Mucosa of rectum (tissue), 2 donors: ENCODE data around the gene ST3GAL4.
A peak's percentile ranks its signal among the peaks of the same experiment; 100 is the strongest.

ENCODE experiments used
- H3K27ac ChIP-seq, 2 donors: one replicate each; pipeline ENCODE4 v1.7.0; 2013; ENCODE audit warnings: inconsistent platforms in 2 of 2, low read depth in 2 of 2, low read length in 2 of 2
- H3K27me3 ChIP-seq, 2 donors: one replicate each; pipeline ENCODE4 v1.7.0; 2013; ENCODE audit warnings: low read length in 2 of 2; ENCODE audit not compliant: control insufficient read depth in 2 of 2, insufficient read depth in 2 of 2
- H3K36me3 ChIP-seq, 2 donors: one replicate each; pipeline ENCODE4 v1.7.0; 2013; ENCODE audit warnings: low read length in 2 of 2; ENCODE audit not compliant: control insufficient read depth in 2 of 2, insufficient read depth in 2 of 2
- H3K4me1 ChIP-seq, 2 donors: one replicate each; pipeline ENCODE4 v1.7.0; 2013; ENCODE audit warnings: low read length in 2 of 2, mild to moderate bottlenecking in 1 of 2; ENCODE audit not compliant: control insufficient read depth in 2 of 2, insufficient read depth in 2 of 2
- H3K4me3 ChIP-seq, 2 donors: one replicate each; pipeline ENCODE4 v1.7.0; 2013; ENCODE audit warnings: low read length in 2 of 2
- H3K9ac ChIP-seq, 2 donors: one replicate each; pipeline ENCODE4 v1.7.0; 2013; ENCODE audit warnings: low read length in 2 of 2, low read depth in 1 of 2, mild to moderate bottlenecking in 1 of 2
- H3K9me3 ChIP-seq, 2 donors: one replicate each; pipeline ENCODE4 v1.7.0; 2013; ENCODE audit warnings: low read length in 2 of 2; ENCODE audit not compliant: control insufficient read depth in 2 of 2
- donor health status: healthy.
- donor health status: Normal muscosa, but diverticular disease.

Gene ST3GAL4

DNA sequence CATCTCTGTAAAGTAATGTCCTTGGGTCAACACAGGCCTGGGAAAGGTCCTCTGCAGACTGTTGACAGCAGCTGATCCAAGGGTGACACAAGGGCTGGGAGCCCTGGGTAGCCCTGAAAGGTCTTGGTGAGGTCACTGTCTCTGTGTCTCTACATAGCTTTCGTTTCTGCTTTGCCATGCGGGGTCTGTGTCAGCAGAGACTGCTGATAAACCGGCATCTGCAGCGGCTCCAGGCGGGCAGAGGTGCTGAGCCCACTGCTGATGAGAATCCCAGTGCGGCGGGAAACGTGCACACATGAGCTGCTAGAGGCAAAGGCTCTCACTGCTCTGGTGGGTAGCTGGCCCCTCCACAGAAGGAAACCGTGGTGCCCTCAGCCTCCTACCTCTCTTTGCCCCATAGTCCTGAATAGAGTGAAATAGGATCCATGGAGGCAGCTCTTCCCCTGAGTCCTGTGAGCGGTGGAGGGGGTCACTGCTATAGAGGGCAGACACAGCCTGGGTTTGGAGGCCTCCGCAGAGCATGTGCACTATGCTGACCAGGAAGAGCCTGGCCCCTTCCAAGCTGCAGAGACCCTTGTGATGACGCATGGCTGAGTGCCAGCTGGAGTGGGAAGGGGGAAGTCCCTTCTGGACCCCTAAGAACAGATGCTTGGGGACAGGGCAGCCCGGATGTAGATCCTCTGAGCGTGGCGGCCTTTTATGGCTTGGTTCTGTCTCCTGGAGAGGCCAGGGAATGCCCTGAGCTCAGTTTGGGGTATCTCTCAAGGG is 17.8 kb upstream of the ST3GAL4 start:
- H3K27ac ChIP-seq: no peak overlapping the region
- H3K27me3 ChIP-seq: no peaks in the 10 kb centered on the region
- H3K36me3 ChIP-seq: peaks cover 24 to 27% of the 10 kb centered on the region in 2 donors
- no peak overlapping the region for H3K9ac ChIP-seq
- no peak overlapping the region for H3K4me3 ChIP-seq
- peaks cover 0 to 3% of the 10 kb centered on the region in 2 donors for H3K4me1 ChIP-seq
- H3K9me3 ChIP-seq: no peaks in the 10 kb centered on the region

DNA sequence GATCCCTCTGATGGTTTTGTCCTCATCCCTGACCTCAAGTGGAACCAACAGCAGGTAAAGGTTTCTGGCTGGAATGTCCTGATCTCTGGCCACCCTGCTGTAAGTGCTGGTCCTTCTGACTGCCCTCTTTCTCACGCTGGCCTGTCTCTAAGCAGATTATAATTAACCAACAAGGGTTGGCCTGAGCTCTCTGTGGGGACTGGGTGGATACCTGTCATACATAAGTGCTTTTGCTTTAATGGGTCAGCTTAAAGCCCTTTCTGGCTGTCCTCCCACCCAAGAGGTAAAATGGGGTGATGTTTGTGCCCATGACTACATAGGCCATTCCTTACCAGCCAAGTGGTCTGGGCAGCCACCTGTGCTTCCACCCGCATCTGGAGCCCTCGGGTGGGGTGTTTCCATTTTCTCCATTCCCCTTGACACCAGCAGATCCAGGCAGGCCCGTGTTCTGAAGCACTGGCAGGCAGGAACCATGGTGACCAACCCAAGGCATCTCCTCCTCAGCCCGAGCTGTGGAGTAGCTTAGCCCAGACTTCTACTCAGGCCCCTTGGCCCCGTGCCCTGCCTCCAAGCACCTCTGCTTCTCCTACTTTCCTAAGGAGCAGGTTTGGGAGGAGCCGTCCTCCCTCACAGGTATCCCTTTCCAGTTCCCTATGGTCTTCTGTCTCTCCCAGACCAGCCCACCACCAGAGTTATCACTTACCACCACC is 17.0 kb upstream of the ST3GAL4 start:
- Histone ChIP-seq H3K36me3 (peaks cover 24 to 26% of the 10 kb centered on the region in 2 donors), H3K27me3 (no peaks in the 10 kb centered on the region), H3K4me1 (peaks cover 0 to 3% of the 10 kb centered on the region in 2 donors), H3K27ac (no peak overlapping the region), H3K9me3 (no peaks in the 10 kb centered on the region), H3K9ac (no peak overlapping the region), H3K4me3 (no peak overlapping the region)

DNA sequence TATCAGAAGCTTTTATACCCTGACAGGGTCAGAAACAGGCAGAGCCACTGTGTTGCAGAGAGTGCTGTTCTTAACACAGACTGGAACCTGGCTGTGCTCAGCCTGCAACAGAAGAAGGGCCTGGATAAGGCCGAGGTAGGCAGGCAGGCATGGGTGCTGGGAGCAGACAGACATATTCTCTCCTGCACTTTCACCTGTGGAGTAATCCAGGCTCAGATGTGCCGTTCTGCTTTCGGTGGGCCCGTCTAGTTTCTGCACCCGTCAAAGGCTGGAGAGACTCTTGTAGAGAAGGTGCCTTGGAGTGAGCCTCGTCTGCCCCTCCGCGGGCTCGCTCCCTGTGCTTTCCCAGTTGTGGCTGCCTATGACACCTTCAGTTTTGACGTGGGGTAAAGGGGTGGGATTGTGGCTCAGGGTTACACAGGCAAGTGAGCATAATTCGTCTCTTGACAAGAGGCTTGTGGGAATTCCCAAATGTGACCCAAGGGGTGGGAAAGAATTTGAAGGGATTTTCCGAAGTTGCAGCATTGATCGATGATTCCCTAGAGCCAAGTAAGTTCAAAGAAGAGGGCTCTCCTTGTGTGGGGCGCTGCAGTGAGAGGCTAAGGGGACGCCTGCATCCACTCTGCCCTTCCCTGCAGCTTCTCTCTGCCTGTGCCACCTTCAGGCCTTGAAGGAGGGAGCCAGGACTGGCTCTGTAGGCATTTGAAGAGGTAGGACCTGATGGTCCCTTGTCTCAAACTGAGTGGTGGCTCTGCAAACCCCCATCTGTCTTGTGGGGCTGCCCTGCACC is 16.2 kb upstream of the ST3GAL4 start:
- no peak overlapping the region for H3K4me3 ChIP-seq
- H3K27ac ChIP-seq: no peak overlapping the region
- peaks cover 27 to 31% of the 10 kb centered on the region in 2 donors for H3K36me3 ChIP-seq
- peaks cover 0 to 3% of the 10 kb centered on the region in 2 donors for H3K4me1 ChIP-seq
- no peaks in the 10 kb centered on the region for H3K27me3 ChIP-seq
- H3K9me3 ChIP-seq: no peaks in the 10 kb centered on the region
- H3K9ac ChIP-seq: no peak overlapping the region

DNA sequence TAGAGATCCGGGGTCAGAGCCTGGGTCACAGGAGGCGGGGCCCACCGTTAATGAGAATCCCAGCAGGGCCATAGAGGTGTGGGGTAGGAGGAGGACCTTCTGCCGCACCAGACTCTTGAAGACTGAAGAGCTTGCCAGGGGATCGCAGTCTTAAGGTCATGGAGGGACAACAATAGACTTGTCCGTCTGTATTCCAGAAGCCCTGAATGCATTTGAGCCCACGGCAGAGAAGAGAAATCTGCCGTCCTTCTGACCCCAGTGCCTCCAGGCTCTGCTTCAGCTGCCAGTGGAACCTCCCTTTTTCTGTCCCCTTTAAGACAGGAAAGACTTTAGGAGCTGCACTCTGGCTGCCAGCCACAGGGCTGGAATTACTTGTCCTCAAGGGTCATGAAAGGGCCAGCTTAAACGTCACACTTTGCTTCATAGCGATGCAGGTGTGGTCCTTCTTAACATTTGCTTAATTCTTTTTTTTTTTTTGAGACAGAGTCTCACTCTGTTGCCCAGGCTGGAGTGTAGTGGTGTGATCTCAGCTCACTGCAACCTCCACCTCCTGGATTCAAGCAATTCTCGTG is 15.5 kb upstream of the ST3GAL4 start:
- Histone ChIP-seq H3K4me1 (peaks cover 0 to 3% of the 10 kb centered on the region in 2 donors), H3K9ac (no peak overlapping the region), H3K36me3 (peaks cover 27 to 31% of the 10 kb centered on the region in 2 donors), H3K27me3 (no peaks in the 10 kb centered on the region), H3K9me3 (no peaks in the 10 kb centered on the region), H3K27ac (no peak overlapping the region), H3K4me3 (no peak overlapping the region)

DNA sequence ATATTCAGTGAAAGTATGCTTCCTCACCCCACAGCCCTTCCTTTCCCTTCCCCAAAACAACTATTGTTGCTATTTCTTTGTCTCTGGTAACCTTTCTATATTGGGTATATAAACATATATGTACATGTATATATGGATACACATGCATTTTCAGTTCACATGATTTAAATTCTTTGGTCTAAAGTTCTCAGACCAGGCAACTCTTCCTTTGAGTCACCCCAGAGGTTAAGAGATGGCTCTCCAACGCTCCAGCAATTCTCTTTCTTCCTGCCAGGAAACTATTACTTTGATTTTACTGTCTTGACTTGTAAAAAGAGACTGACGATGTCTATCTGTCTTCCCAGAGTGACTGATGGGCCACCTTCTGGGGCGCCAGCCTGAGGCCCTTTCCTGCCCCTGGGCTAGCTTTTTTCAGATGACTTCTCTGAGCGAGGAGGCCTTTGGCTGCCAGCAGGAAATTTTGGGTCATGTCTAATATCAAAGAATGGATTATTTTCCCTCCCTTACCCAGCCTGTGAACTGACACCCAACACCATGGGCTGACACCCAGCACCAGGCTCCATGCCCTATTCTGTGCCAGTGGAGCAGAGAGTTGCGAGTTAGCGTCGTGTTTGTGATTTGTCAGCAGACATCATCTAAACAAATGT is 14.4 kb upstream of the ST3GAL4 start:
- H3K9me3 ChIP-seq: no peaks in the 10 kb centered on the region
- peaks cover 3% of the 10 kb centered on the region in 2 donors for H3K4me1 ChIP-seq
- H3K36me3 ChIP-seq: peaks cover 29 to 31% of the 10 kb centered on the region in 2 donors
- H3K27ac ChIP-seq: no peak overlapping the region
- no peaks in the 10 kb centered on the region for H3K27me3 ChIP-seq
- H3K9ac ChIP-seq: no peak overlapping the region
- H3K4me3 ChIP-seq: no peak overlapping the region

DNA sequence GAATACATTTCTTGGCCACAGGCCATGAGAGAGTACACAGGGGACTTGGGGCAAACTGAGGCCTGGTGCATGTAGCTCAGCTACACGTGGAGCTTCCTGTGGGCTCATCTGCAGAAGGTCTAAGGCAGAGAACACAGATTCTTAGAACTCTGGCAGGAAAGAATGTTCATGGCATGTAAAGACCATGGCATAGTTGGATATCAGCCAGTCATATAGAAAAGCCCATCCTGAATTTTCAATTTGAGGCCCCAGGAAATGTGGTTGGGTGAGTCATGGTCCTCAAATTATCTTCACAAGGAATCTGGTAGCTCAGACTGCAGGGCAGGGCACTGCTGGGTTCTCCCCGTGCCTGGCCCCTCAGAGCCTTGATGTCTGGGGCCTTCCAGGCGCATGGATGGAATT is 13.7 kb upstream of the ST3GAL4 start:
- H3K27ac ChIP-seq: no peak overlapping the region
- no peak overlapping the region for H3K9ac ChIP-seq

DNA sequence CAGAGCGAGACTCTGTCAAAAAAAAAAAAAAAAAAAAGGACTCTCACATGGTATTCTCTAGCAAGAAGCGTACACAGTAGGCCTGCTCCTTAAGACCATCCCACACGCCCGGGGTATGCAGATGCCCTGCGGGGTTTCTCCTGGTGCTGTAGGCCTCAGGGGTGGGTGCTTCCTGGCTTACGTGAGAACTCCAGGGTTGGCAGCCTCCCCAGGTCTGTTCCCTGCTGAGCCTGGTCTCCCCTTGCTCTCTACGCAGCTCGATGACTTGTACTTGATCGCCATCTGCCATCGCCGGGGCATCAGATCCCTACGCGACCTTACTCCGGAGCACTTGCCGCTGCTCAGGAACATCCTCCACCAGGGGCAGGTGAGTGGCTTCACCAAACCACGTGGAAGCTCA is 12.4 kb upstream of the ST3GAL4 start:
- Histone ChIP-seq H3K27ac (no peak overlapping the region), H3K9ac (no peak overlapping the region), H3K36me3 (peaks cover 27 to 29% of the 10 kb centered on the region in 2 donors), H3K9me3 (no peaks in the 10 kb centered on the region), H3K27me3 (no peaks in the 10 kb centered on the region), H3K4me3 (no peak overlapping the region), H3K4me1 (peaks cover 3 to 9% of the 10 kb centered on the region in 2 donors)

More for the DNA sequence above, 13.7 kb upstream of the ST3GAL4 start:
- peaks cover 3 to 9% of the 10 kb centered on the region in 2 donors for H3K4me1 ChIP-seq
- no peaks in the 10 kb centered on the region for H3K9me3 ChIP-seq
- no peaks in the 10 kb centered on the region for H3K27me3 ChIP-seq
- peaks cover 29 to 31% of the 10 kb centered on the region in 2 donors for H3K36me3 ChIP-seq
- H3K4me3 ChIP-seq: no peak overlapping the region

DNA sequence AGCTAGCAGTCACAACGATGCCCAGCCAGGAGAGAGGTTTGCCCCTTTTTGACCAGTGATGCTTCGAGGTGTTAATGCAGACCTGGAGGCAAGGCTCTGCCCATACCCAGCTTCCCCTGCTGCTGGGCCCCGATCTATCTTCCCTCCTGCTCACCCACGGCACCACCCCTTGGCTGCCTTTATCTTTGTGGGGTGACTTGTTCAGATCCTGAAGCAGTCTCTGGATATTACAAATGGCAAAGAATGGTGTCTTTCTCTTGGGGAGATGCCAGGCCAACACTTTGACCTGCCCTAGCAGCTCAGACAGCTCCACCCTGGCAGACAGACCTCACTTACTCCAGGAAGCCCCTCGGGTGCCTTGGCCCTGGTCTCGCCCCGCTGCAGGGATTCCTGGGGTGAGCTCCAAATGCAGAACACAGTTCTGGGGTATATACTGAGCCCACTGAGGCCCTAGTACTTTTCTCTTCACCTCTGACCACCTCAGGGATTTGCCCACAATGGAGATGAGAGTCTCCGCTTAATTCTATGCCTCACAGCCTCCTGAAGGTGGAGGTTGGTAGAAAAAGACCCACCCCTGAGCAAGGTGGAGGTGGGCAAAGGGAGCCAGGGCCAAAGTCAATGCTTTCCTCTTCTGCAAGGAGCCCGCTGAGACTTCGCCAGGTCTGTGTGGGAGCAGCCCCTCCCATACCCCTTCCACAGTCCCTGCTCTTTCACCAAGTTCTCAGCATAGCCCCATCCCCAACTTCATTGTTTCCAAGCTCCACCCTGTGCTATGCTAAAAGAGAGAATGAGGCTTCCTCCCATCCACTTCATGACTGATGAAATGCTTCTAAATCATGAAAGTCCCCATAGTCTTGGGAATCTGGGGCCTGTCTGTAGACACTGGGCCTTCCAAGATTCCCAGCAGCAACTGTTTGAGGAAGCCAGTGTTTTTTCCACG is 11.1 kb upstream of the ST3GAL4 start:
- no peaks in the 10 kb centered on the region for H3K9me3 ChIP-seq
- H3K4me1 ChIP-seq: peaks cover 0 to 9% of the 10 kb centered on the region in 2 donors
- H3K27me3 ChIP-seq: no peaks in the 10 kb centered on the region
- no peak overlapping the region for H3K4me3 ChIP-seq
- H3K9ac ChIP-seq: no peak overlapping the region
- H3K27ac ChIP-seq: no peak overlapping the region
- peaks cover 19 to 21% of the 10 kb centered on the region in 2 donors for H3K36me3 ChIP-seq

DNA sequence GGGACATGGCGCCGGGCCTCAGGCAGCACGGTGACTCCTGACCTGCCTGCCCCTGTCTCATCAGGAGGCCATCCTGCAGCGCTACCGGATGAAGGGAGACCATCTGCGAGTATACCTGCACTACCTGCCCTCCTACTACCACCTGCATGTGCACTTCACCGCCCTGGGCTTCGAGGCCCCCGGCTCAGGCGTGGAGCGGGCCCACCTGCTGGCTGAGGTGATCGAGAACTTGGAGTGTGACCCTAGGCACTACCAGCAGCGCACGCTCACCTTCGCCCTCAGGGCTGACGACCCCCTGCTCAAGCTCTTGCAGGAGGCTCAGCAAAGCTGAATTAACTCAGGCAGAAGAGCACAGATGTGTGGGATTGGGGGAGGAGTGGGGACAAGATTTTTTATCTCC is 10.2 kb upstream of the ST3GAL4 start:
- Histone ChIP-seq H3K27me3 (no peaks in the 10 kb centered on the region), H3K36me3 (peaks cover 17 to 21% of the 10 kb centered on the region in 2 donors), H3K9ac (no peak overlapping the region), H3K4me3 (no peak overlapping the region), H3K4me1 (peaks cover 0 to 9% of the 10 kb centered on the region in 2 donors), H3K27ac (peak overlapping the region in 1 of 2 donors; percentile 53), H3K9me3 (no peaks in the 10 kb centered on the region)
